Endodermal cell (in vitro differentiated cells): ENCODE results near the gene CLN6. TPM values are rescaled to one million over a fixed set of nuclear protein-coding genes. Genes with fewer than 3 reads are reported as not detected.
A peak's percentile ranks its signal among the peaks of the same experiment; 100 is the strongest.

Experiments
- DNase-seq: peaks from one replicate; pipeline ENCODE4 v3.0.0-alpha.2; 2017
- H3K27ac ChIP-seq: 2 replicates; pipeline ENCODE4 v1.5.1; 2013; ENCODE audit warnings: mild to moderate bottlenecking, low read depth, low read length, moderate library complexity
- H3K27me3 ChIP-seq: 2 replicates; pipeline ENCODE4 v1.6.1; 2013; ENCODE audit warnings: mild to moderate bottlenecking, low read length, moderate library complexity; ENCODE audit not compliant: insufficient read depth, control insufficient read depth, poor library complexity, severe bottlenecking
- H3K36me3 ChIP-seq: 2 replicates; pipeline ENCODE4 v1.7.0; 2013; ENCODE audit warnings: mild to moderate bottlenecking, low read length, moderate library complexity; ENCODE audit not compliant: control insufficient read depth, insufficient read depth
- H3K4me1 ChIP-seq: one replicate; pipeline ENCODE4 v1.7.0; 2013; ENCODE audit warnings: low read length; ENCODE audit not compliant: control insufficient read depth, insufficient read depth
- H3K4me3 ChIP-seq: 2 replicates; pipeline ENCODE4 v1.5.1; 2013; ENCODE audit warnings: mild to moderate bottlenecking, low read length, moderate library complexity
- H3K9ac ChIP-seq: 2 replicates; pipeline ENCODE4 v1.6.1; 2013; ENCODE audit warnings: mild to moderate bottlenecking, low read length, moderate library complexity; ENCODE audit not compliant: poor library complexity, severe bottlenecking; ENCODE audit errors: extremely low read depth
- H3K9me3 ChIP-seq: 2 replicates; pipeline ENCODE4 v1.6.1; 2013; ENCODE audit warnings: mild to moderate bottlenecking, low read length, moderate library complexity; ENCODE audit not compliant: control insufficient read depth
- H3K27ac Mint-ChIP-seq: 2 replicates; pipeline ENCODE4 v1.8.0; 2020; ENCODE audit warnings: mixed read lengths
- H3K27me3 Mint-ChIP-seq: 2 replicates; pipeline ENCODE4 v1.8.0; 2021; ENCODE audit warnings: mild to moderate bottlenecking, mixed read lengths; ENCODE audit not compliant: insufficient read depth
- H3K36me3 Mint-ChIP-seq: 2 replicates; pipeline ENCODE4 v1.8.0; 2020; ENCODE audit warnings: low read depth, mixed read lengths
- H3K4me1 Mint-ChIP-seq: 2 replicates; pipeline ENCODE4 v1.8.0; 2020; ENCODE audit warnings: mixed read lengths
- H3K4me3 Mint-ChIP-seq: 2 replicates; pipeline ENCODE4 v1.8.0; 2020; ENCODE audit warnings: mild to moderate bottlenecking, moderate library complexity, mixed read lengths
- H3K9me3 Mint-ChIP-seq: 2 replicates; pipeline ENCODE4 v1.8.0; 2020; ENCODE audit warnings: mild to moderate bottlenecking, mixed read lengths
- CTCF ChIP-seq: fragments of 200-600 bp; sonication (generic); conservative IDR thresholded peaks from 2 replicates; pipeline ENCODE4 v1.5.0; 2021; ENCODE audit warnings: antibody characterized with exemption, mild to moderate bottlenecking
- WGBS, 2 experiments: methylation state at CpG; one replicate each; pipeline versions ENCODE4 v1.1.5 to v1.1.7; 2013; ENCODE audit warnings: missing lambda C conversion rate in 2 of 2, mixed read lengths in 1 of 2; ENCODE audit not compliant: insufficient coverage in 1 of 2, insufficient read length in 1 of 2; 5-methylcytosine and 5-hydroxymethylcytosine counted together
- long read RNA-seq, 4 experiments: library from polyadenylated mRNA in 2 of 4; library from RNA in 1 of 4; library from capped mRNA in 1 of 4; stranded (forward) in 3 of 4; unstranded in 1 of 4; transcript quantifications; one replicate each; pipeline ENCODE4 v2.0.0, GENCODE V29; 2020 to 2021; ENCODE audit warnings: inconsistent platforms in 1 of 4
- polyA plus RNA-seq, 2 experiments: library from polyadenylated mRNA; stranded (reverse); fragments of 50-300 nt; gene quantifications; one replicate each; pipeline ENCODE4 v1.2.3, GENCODE V29; 2013
- total RNA-seq, 2 donors: library from RNA; stranded (reverse); fragmentation: NEBNext Ultra II Directional in 1 of 2; extraction: Animal tissue kit (Norgen Biotek cat#: 25700) in 1 of 2; gene quantifications; 2 replicates in 1 of 2; 3 replicates in 1 of 2; pipeline ENCODE4 v1.2.1, GENCODE V29; 2021

The CLN6 gene
- 10 to 100 TPM; 51.6 to 59.6 TPM for total RNA-seq
- 31.9 TPM for polyA plus RNA-seq (2013, experiment 1 of 2)
- 28.2 TPM for polyA plus RNA-seq (2013, experiment 2 of 2)
- long read RNA-seq, experiment 1, transcript CLN6-201 (7 exons, 2,243 nt): major isoform, 10 of 17 reads
- long read RNA-seq, experiment 1, partial matches to known transcripts: 2 of 17 reads
- long read RNA-seq, experiment 1, other reads (novel, unspliced or antisense): 5 of 17 reads
- long read RNA-seq, experiment 2, transcript CLN6-201 (7 exons, 2,243 nt): major isoform, 5 of 9 reads
- long read RNA-seq, experiment 2, partial matches to known transcripts: 0 of 9 reads
- long read RNA-seq, experiment 2, other reads (novel, unspliced or antisense): 2 of 9 reads
- long read RNA-seq, experiment 3, transcript CLN6-201 (7 exons, 2,243 nt): major isoform, 73 of 97 reads
- long read RNA-seq, experiment 3, partial matches to known transcripts: 12 of 97 reads
- long read RNA-seq, experiment 3, other reads (novel, unspliced or antisense): 8 of 97 reads
- long read RNA-seq, experiment 4, partial matches to known transcripts: 0 of 18 reads
- long read RNA-seq, experiment 4, other reads (novel, unspliced or antisense): 16 of 18 reads

- 0 to 2% methylated on average over 12 to 82 of the region's 82 CpGs for WGBS, 2 experiments
- TF ChIP-seq CTCF: no peak
- peak; percentile 94 for DNase-seq
- Histone ChIP-seq H3K9me3 (no peaks in the 10 kb centered on the region), H3K27ac (peak within 1 kb of the TSS; percentile 78), H3K27me3 (no peaks in the 10 kb centered on the region), H3K4me3 (peak within 1 kb of the TSS; percentile 88), H3K36me3 (no peaks in the 10 kb centered on the region), H3K9ac (peak within 1 kb of the TSS; percentile 86), H3K4me1 (peaks cover 8% of the 10 kb centered on the region)
- Mint-ChIP-seq H3K36me3 (peaks cover 3% of the 10 kb centered on the region), H3K4me3 (peak within 1 kb of the TSS; percentile 69), H3K27ac (peak within 1 kb of the TSS; percentile 83), H3K27me3 (peaks cover 13% of the 10 kb centered on the region), H3K4me1 (peaks cover 31% of the 10 kb centered on the region), H3K9me3 (peaks cover 2% of the 10 kb centered on the region)
These were observed at the start of gene CLN6 for GRCh38 chr15:68229386-68230156. CLN6 (minus strand) TSS chr15:68229728; CDS start chr15:68229584, 144 bp downstream.

GRCh38 chr15:68278595-68279405 is 49.3 kb upstream of the CLN6 start:
- Histone ChIP-seq H3K9me3 (no peaks in the 10 kb centered on the region), H3K36me3 (peaks cover 6% of the 10 kb centered on the region), H3K9ac (peak overlapping the region; percentile 77), H3K27ac (peak overlapping the region; percentile 94), H3K27me3 (no peaks in the 10 kb centered on the region), H3K4me3 (peak overlapping the region; percentile 98), H3K4me1 (no peaks in the 10 kb centered on the region)
- no peaks in the 10 kb centered on the region for H3K9me3 Mint-ChIP-seq
- 3% methylated on average over 18 to 23 of the region's 23 CpGs for WGBS, 2 experiments
- DNase-seq: peak; percentile 59
- H3K36me3 Mint-ChIP-seq: peaks cover 6% of the 10 kb centered on the region
- H3K27me3 Mint-ChIP-seq: no peaks in the 10 kb centered on the region
- H3K4me1 Mint-ChIP-seq: peaks cover 46% of the 10 kb centered on the region
- H3K27ac Mint-ChIP-seq: peak overlapping the region; percentile 90
- no peak for TF ChIP-seq CTCF
- H3K4me3 Mint-ChIP-seq: peak overlapping the region; percentile 96

- peak overlapping the region; percentile 77 for H3K9ac ChIP-seq
- peak; percentile 89 for DNase-seq
- no peaks in the 10 kb centered on the region for H3K9me3 ChIP-seq
- peaks cover 4% of the 10 kb centered on the region for H3K36me3 Mint-ChIP-seq
- peak overlapping the region; percentile 98 for H3K4me3 ChIP-seq
- H3K9me3 Mint-ChIP-seq: no peaks in the 10 kb centered on the region
- H3K27me3 ChIP-seq: no peaks in the 10 kb centered on the region
- H3K4me1 ChIP-seq: no peaks in the 10 kb centered on the region
- H3K27ac ChIP-seq: peak overlapping the region; percentile 94
- TF ChIP-seq CTCF: no peak
- peak overlapping the region; percentile 96 for H3K4me3 Mint-ChIP-seq
- H3K27me3 Mint-ChIP-seq: no peaks in the 10 kb centered on the region
- H3K36me3 ChIP-seq: peaks cover 6% of the 10 kb centered on the region
- H3K27ac Mint-ChIP-seq: peak overlapping the region; percentile 90
- H3K4me1 Mint-ChIP-seq: peaks cover 47% of the 10 kb centered on the region
- WGBS, 2 experiments: 0 to 2% methylated on average over 15 to 22 of the region's 22 CpGs
These were observed 48.7 kb upstream of the CLN6 start for GRCh38 chr15:68278345-68278594.
